Muscle of leg (tissue), 11 donors: ENCODE results near the gene SMIM5. TPM values are rescaled to one million over a fixed set of nuclear protein-coding genes. Genes with fewer than 3 reads are reported as not detected.

Experiments
- DNase-seq: peaks from one replicate; pipeline ENCODE4 v3.0.0; 2013
- H3K27ac ChIP-seq: one replicate; pipeline ENCODE4 v1.5.1; 2013; ENCODE audit warnings: mild to moderate bottlenecking, low read length, control low read depth
- H3K27me3 ChIP-seq: one replicate; pipeline ENCODE4 v1.6.1; 2013; ENCODE audit warnings: low read length; ENCODE audit not compliant: control insufficient read depth, insufficient read depth
- H3K36me3 ChIP-seq: one replicate; pipeline ENCODE4 v1.6.1; 2013; ENCODE audit warnings: low read length; ENCODE audit not compliant: control insufficient read depth, insufficient read depth
- H3K4me1 ChIP-seq: one replicate; pipeline ENCODE4 v1.6.1; 2013; ENCODE audit warnings: low read length; ENCODE audit not compliant: control insufficient read depth, insufficient read depth
- H3K4me3 ChIP-seq: one replicate; pipeline ENCODE4 v1.5.1; 2013; ENCODE audit warnings: low read length, control low read depth
- H3K9me3 ChIP-seq: replicated peaks from 2 replicates; pipeline ENCODE4 v1.6.1; 2013; ENCODE audit warnings: low read depth, low read length; ENCODE audit not compliant: control insufficient read depth
- WGBS: methylation state at CpG from one replicate; pipeline ENCODE4 v1.1.5; 2013; ENCODE audit warnings: missing lambda C conversion rate; ENCODE audit not compliant: insufficient coverage; 5-methylcytosine and 5-hydroxymethylcytosine counted together
- polyA plus RNA-seq, 8 donors: library from polyadenylated mRNA; unstranded; fragments of 120-200 nt; gene quantifications; one replicate each; pipeline versions ENCODE4 v1.2.1 to v1.2.3, GENCODE V29; 2013; ENCODE audit warnings: inconsistent platforms in 1 of 8, low replicate concordance in 1 of 8; ENCODE audit not compliant: insufficient read length in 8 of 8, insufficient read depth in 1 of 8
- total RNA-seq: library from RNA; stranded (reverse); fragments of 120-200 nt; gene quantifications from one replicate; pipeline ENCODE4 v1.2.4, GENCODE V29; 2013

Gene SMIM5
- total and polyA plus RNA-seq, 9 donors = 4.0 to 12.1 (median 8.5) TPM

- Histone ChIP-seq H3K4me3 (no peak overlapping the region), H3K27me3 (no peaks in the 10 kb centered on the region), H3K4me1 (peaks cover 4% of the 10 kb centered on the region), H3K36me3 (peaks cover 6% of the 10 kb centered on the region), H3K9me3 (no peaks in the 10 kb centered on the region), H3K27ac (no peak overlapping the region)
- no peak for DNase-seq
- 42% methylated on average over 18 of the region's 28 CpGs for WGBS
Observed at GRCh38 chr17:75601057-75601987, 31.9 kb upstream of the SMIM5 start.

DNA sequence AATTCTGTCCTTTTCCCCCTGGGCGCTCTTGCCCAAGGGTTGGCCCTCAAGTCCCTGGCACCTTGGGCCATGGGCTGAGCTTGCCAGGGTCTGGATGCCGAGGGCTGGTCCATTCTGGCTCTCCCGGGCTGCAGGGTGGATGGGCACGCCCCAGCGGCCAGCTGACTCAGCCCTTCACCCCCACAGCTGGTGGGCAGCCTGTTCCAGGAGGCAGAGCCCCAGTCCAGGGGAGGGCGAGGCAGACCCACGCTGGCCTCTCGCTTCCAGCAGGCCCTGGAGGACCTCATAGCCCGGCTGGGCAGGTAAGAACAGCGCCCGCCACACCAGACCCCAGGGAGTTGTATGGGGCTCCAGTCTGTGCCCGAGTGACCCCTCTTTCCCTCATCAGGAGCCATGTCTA, 30.6 kb upstream of the SMIM5 start:
- WGBS = 81% methylated on average over 12 of the region's 12 CpGs

GRCh38 chr17:75603123-75603522, 30.1 kb upstream of the SMIM5 start:
- Histone ChIP-seq H3K36me3 (peaks cover 9% of the 10 kb centered on the region), H3K9me3 (no peaks in the 10 kb centered on the region), H3K4me1 (peaks cover 4% of the 10 kb centered on the region), H3K27ac (no peak overlapping the region), H3K4me3 (no peak overlapping the region), H3K27me3 (no peaks in the 10 kb centered on the region)
- WGBS = 73% methylated on average over 9 of the region's 9 CpGs
- no peak for DNase-seq

More for the DNA sequence above, 30.6 kb upstream of the SMIM5 start:
- Histone ChIP-seq H3K4me3 (no peak overlapping the region), H3K27me3 (no peaks in the 10 kb centered on the region), H3K4me1 (peaks cover 4% of the 10 kb centered on the region), H3K27ac (no peak overlapping the region), H3K36me3 (peaks cover 9% of the 10 kb centered on the region), H3K9me3 (no peaks in the 10 kb centered on the region)
- no peak for DNase-seq

DNA sequence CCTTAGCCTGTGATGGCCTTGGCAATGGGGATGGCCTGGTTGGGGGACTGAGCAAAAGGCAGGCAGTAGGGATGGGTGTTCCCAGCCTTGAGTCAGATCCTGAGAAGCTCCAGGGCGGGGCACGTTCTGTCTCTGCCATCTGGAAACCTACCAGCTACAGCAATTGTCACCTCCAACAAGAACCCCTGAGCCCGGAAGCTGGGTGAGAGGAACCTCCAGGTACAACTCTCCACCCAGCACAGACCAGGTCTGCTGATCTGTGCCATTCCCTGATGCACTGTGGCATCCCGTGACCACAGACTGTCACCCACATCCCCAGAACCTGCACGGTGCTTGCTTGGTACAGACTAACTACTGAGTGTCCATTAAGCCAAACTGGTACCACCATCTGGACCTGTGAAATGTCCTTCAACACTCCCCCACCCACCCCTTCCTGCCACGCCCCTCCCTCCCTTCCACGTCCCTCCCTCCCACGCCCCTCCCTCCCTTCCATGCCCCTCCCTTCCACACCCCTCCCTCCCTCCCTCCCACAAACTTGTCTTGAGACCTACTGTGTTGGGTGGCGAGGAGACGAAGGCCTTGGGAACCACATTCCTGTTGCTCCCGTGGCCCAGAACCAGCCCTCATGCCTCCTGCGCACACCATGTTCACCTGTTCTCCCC, 29.1 kb upstream of the SMIM5 start:
- H3K27ac ChIP-seq = no peak overlapping the region
- no peak for DNase-seq
- no peaks in the 10 kb centered on the region for H3K27me3 ChIP-seq
- peaks cover 9% of the 10 kb centered on the region for H3K36me3 ChIP-seq
- 73% methylated on average over 9 of the region's 12 CpGs for WGBS
- no peaks in the 10 kb centered on the region for H3K9me3 ChIP-seq
- peaks cover 4% of the 10 kb centered on the region for H3K4me1 ChIP-seq
- H3K4me3 ChIP-seq = no peak overlapping the region

GRCh38 chr17:75605790-75606189, 27.4 kb upstream of the SMIM5 start:
- peaks cover 20% of the 10 kb centered on the region for H3K36me3 ChIP-seq
- no peaks in the 10 kb centered on the region for H3K9me3 ChIP-seq
- no peaks in the 10 kb centered on the region for H3K27me3 ChIP-seq
- 70% methylated on average over 16 of the region's 16 CpGs for WGBS
- H3K4me1 ChIP-seq = peaks cover 4% of the 10 kb centered on the region
- no peak overlapping the region for H3K27ac ChIP-seq
- H3K4me3 ChIP-seq = no peak overlapping the region
- DNase-seq = no peak

DNA sequence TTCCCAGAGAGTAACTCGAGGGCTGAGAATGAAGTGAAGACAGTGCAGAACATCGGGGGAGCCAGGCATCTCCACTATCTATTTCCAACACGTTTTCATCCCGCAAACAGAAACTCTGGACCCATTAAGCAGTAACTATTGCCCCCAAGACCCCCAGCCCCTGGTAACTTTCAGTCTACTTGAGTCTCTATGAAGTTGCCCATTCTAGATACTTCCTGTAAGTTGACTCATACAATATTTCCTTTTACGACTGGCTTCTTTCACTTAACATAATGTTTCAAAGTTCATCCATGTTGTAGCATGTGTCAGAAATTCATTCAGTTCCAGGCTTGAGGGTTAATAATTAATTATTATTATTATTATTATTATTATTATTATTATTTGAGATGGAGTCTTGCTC, 26.1 kb upstream of the SMIM5 start:
- no peak overlapping the region for H3K27ac ChIP-seq
- H3K27me3 ChIP-seq = no peaks in the 10 kb centered on the region
- H3K4me1 ChIP-seq = peaks cover 4% of the 10 kb centered on the region
- peaks cover 32% of the 10 kb centered on the region for H3K36me3 ChIP-seq
- WGBS = 84% methylated on average over 3 of the region's 5 CpGs
- no peak for DNase-seq
- no peak overlapping the region for H3K4me3 ChIP-seq
- no peaks in the 10 kb centered on the region for H3K9me3 ChIP-seq

DNA sequence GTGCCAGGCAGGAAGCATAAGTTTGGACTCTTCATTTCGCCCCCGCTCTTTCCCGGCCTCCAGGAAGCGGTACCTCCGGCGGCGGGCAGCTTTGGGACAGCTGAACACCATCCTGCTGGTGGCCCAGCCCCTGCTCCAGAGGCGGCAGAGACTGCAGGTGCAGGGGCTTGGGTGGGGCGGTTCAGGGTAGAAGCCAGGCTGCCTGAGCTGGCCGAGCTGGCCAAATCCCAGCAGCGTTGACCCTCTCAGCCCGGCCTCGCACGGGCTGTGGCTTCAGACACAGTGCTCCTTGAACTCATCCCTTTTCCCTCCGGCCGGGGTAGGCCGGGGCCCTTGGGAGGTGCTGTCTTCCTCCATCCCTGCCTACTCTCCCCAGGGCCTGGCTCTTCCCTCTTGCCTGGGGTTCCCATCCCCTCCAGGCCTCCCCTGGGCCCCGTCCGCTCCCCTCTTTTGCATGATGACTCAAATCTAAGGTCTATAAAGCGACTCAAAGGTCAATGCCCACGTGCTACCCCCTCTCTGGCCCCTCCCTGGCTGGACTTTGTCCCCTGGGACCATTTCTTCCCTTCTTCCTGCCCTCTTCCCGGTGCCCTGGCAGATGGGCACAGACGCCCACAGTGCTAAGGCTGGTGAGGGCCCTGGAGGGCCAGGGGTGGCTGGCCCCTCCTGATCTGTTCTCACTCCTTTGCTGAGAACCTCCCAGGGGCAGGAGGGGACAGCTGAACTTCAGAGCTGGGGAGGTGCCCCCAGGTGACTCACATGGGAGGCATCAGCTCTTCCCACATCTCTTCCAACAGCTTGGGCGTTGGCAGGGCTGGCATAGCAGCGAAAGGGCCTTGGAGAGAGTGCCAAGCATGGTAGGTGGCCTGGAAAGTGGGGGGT, 22.9 kb upstream of the SMIM5 start:
- Histone ChIP-seq H3K4me3 (no peak overlapping the region), H3K4me1 (no peaks in the 10 kb centered on the region), H3K36me3 (peaks cover 56% of the 10 kb centered on the region), H3K27ac (no peak overlapping the region), H3K27me3 (no peaks in the 10 kb centered on the region), H3K9me3 (no peaks in the 10 kb centered on the region)
- DNase-seq = no peak
- 81% methylated on average over 21 of the region's 25 CpGs for WGBS

GRCh38 chr17:75611851-75612429, 21.3 kb upstream of the SMIM5 start:
- Histone ChIP-seq H3K27me3 (no peaks in the 10 kb centered on the region), H3K9me3 (no peaks in the 10 kb centered on the region), H3K27ac (no peak overlapping the region), H3K4me3 (no peak overlapping the region), H3K36me3 (peaks cover 70% of the 10 kb centered on the region), H3K4me1 (no peaks in the 10 kb centered on the region)
- DNase-seq = no peak
- 70% methylated on average over 17 of the region's 20 CpGs for WGBS

DNA sequence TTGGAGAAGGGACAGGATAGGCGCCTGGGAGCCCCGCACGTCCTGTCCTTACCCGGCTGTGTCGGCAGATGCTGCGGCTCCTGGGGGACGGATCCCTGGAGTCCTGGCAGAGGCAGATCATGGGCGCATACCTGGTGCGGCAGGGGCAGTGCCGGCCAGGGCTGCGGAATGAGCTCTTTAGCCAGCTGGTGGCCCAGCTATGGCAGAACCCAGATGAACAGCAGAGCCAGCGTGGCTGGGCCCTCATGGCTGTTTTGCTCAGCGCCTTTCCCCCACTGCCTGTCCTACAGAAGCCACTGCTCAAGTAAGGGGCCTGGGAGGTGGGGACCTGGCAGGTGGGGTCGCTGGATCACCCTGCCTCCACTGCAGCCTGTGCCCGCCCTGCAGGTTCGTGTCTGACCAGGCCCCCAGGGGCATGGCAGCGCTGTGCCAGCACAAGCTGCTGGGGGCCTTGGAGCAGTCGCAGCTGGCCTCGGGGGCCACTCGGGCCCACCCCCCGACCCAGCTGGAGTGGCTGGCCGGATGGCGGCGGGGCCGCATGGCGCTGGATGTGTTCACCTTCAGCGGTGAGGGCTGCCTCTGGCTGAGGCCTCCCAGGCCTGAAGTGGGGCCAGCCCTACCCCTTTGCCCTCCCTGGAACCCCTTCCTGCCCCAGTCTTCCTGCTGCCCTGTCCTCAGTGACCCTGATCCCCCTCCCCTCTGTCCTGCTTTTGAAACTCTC, 20.2 kb upstream of the SMIM5 start:
- no peak for DNase-seq
- Histone ChIP-seq H3K4me3 (no peak overlapping the region), H3K4me1 (no peaks in the 10 kb centered on the region), H3K27ac (no peak overlapping the region), H3K27me3 (no peaks in the 10 kb centered on the region), H3K9me3 (no peaks in the 10 kb centered on the region), H3K36me3 (peaks cover 76% of the 10 kb centered on the region)
- 85% methylated on average over 27 of the region's 27 CpGs for WGBS
